ENCODE results near the gene SLC35D2. TPM values are rescaled to one million over a fixed set of nuclear protein-coding genes. Genes with fewer than 3 reads are reported as not detected.

Gene SLC35D2
- total RNA-seq = 20.0 and 24.4 TPM in 2 replicates

GRCh38 chr9:96383165-96383942 lies at the start of gene SLC35D2:
Gene SLC35D2, minus strand, starts transcription at chr9:96383711. Its CDS starts 77 bp downstream, at chr9:96383634.
- DNase-seq (ENCODE audit: low read depth in 2 of 2) = peak; percentile 64 to 69

GRCh38 chr9:96430377-96430776 lies 46.9 kb upstream of the SLC35D2 start:
- DNase-seq (ENCODE audit: low read depth in 2 of 2) = no peak

GRCh38 chr9:96429732-96430131 lies 46.2 kb upstream of the SLC35D2 start:
- DNase-seq (ENCODE audit: low read depth in 2 of 2) = no peak

GRCh38 chr9:96425500-96426169 lies 42.1 kb upstream of the SLC35D2 start:
- DNase-seq (ENCODE audit: low read depth in 2 of 2) = no peak

GRCh38 chr9:96423985-96424336 lies 40.5 kb upstream of the SLC35D2 start:
- DNase-seq (ENCODE audit: low read depth in 2 of 2) = no peak

GRCh38 chr9:96423322-96423984 lies 39.9 kb upstream of the SLC35D2 start:
- no peak for DNase-seq (ENCODE audit: low read depth in 2 of 2)

GRCh38 chr9:96420468-96421219 lies 37.1 kb upstream of the SLC35D2 start:
- DNase-seq (ENCODE audit: low read depth in 2 of 2) = peak; percentile 96 to 97

- DNase-seq (ENCODE audit: low read depth in 2 of 2) = no peak
These were observed 36.1 kb upstream of the SLC35D2 start for GRCh38 chr9:96419691-96419969.

GRCh38 chr9:96418920-96419690 lies 35.6 kb upstream of the SLC35D2 start:
- DNase-seq (ENCODE audit: low read depth in 2 of 2) = peak; percentile 80 to 83

- peak; percentile 99 for DNase-seq (ENCODE audit: low read depth in 2 of 2)
These were observed 34.8 kb upstream of the SLC35D2 start, which contains the start of gene ZNF367 for GRCh38 chr9:96418083-96418919. Gene ZNF367, minus strand, starts transcription at chr9:96418370. Its CDS starts 338 bp downstream, at chr9:96418032.

- peak in 1 of 2 donors; percentile 15 for DNase-seq (ENCODE audit: low read depth in 2 of 2)
These were observed 34.2 kb upstream of the SLC35D2 start for GRCh38 chr9:96417661-96418082.

- peak; percentile 85 to 93 for DNase-seq (ENCODE audit: low read depth in 2 of 2)
These were observed 33.6 kb upstream of the SLC35D2 start for GRCh38 chr9:96417051-96417586.

- DNase-seq (ENCODE audit: low read depth in 2 of 2) = peak in 1 of 2 donors; percentile 41
These were observed 30.1 kb upstream of the SLC35D2 start for GRCh38 chr9:96413302-96414221.

GRCh38 chr9:96412174-96412913 lies 28.8 kb upstream of the SLC35D2 start:
- no peak for DNase-seq (ENCODE audit: low read depth in 2 of 2)

- DNase-seq (ENCODE audit: low read depth in 2 of 2) = no peak
These were observed 27.8 kb upstream of the SLC35D2 start for GRCh38 chr9:96411129-96411838.

GRCh38 chr9:96408409-96409280 lies 25.1 kb upstream of the SLC35D2 start:
- no peak for DNase-seq (ENCODE audit: low read depth in 2 of 2)
